ENCODE measurements around the gene SKI. TPM values are rescaled to one million over a fixed set of nuclear protein-coding genes. Genes with fewer than 3 reads are reported as not detected.

Gene SKI
- total and polyA plus RNA-seq, 2 of the 8 experiments (the other 6 are each of a cell fraction or from before 2014, with no cell fraction given) = 8.3 to 87.6 TPM

- CTCF ChIA-PET (ENCODE audit: partially characterized antibody) = interaction anchor here (0.9 to 2.0 kb wide), 3 partner anchors 10 to 52 kb away, joined by 3 to 6 read pairs (median 5); no protein-coding TSS in a partner anchor
- DNase-seq (ENCODE audit: low read depth in 1 of 2, low spot score in 2 of 2) = no peak
- POLR2A ChIA-PET (ENCODE audit: partially characterized antibody) = interaction anchor here (0.7 kb wide), 1 partner anchor 14 kb away, joined by 3 read pairs; no protein-coding TSS in a partner anchor
- TF ChIP-seq JUN (IDR thresholded peaks at IDR 0.05; ENCODE audit: low read depth, low read length) (no peak), ASH2L (IDR thresholded peaks at IDR 0.05; ENCODE audit: low read length) (no peak)
Measured at GRCh38 chr1:2323451-2323974, 95.4 kb downstream of the SKI start.

More at GRCh38 chr1:2323451-2323974, 95.4 kb downstream of the SKI start:
- Histone ChIP-seq H3K18ac (ENCODE audit: extremely low read depth, low read length) (no peak overlapping the region), H3K23me2 (ENCODE audit: low read depth, low read length) (no peaks in the 10 kb centered on the region; the same call in 1 of the 2 replicates), H4K91ac (replicated peaks; ENCODE audit: insufficient read length, low read length) (no peak overlapping the region), H2AFZ (ENCODE audit: low read length) (no peak overlapping the region), H3K9ac (replicated peaks in 1 of 4; ENCODE audit: extremely low read depth in 1 of 4, low read depth in 3 of 4, low read length in 3 of 4) (no peak overlapping the region), H4K8ac (ENCODE audit: extremely low read depth, insufficient read depth, low read length) (no peak overlapping the region), H4K20me1 (replicated peaks in 1 of 2; ENCODE audit: control insufficient read depth in 1 of 2, insufficient read depth in 2 of 2, low read length in 2 of 2) (no peaks in the 10 kb centered on the region), H3K79me1 (ENCODE audit: low read depth, low read length) (no peaks in the 10 kb centered on the region), H2BK5ac (ENCODE audit: low read depth, low read length) (no peak overlapping the region), H2BK15ac (ENCODE audit: low read length) (no peak overlapping the region), H3K79me2 (ENCODE audit: control insufficient read depth in 1 of 2, insufficient read depth in 2 of 2, low read length in 2 of 2) (no peaks in the 10 kb centered on the region), H3K36me3 (ENCODE audit: control insufficient read depth in 2 of 4, insufficient read depth in 4 of 4, low read length in 3 of 4) (no peaks in the 10 kb centered on the region), H3K4me1 (replicated peaks in 1 of 4; ENCODE audit: control insufficient read depth in 3 of 4, insufficient read depth in 4 of 4, low read length in 3 of 4) (peaks cover 0 to 9% (median 4%) of the 10 kb centered on the region in 4 experiments; a peak in 4 of 7 replicates), H2BK12ac (ENCODE audit: low read depth, low read length) (0 out of 2 replicates have a peak overlapping the region, but pooled peaks have one; percentile 9), H3K14ac (ENCODE audit: insufficient read length) (no peak overlapping the region), H4K5ac (ENCODE audit: insufficient read length, low read depth, low read length) (no peak overlapping the region), H2BK20ac (ENCODE audit: low read length) (no peak overlapping the region), H3K4ac (replicated peaks; ENCODE audit: insufficient read length, low read depth, low read length) (no peak overlapping the region), H3K9me3 (ENCODE audit: insufficient read depth in 2 of 2, low read depth in 1 of 2, low read length in 1 of 2) (no peaks in the 10 kb centered on the region), H3K23ac (ENCODE audit: insufficient read length) (no peak overlapping the region), H2AK5ac (ENCODE audit: low read depth, low read length) (no peak overlapping the region), H3K56ac (replicated peaks; ENCODE audit: insufficient read length, low read depth, low read length) (no peak overlapping the region), H3K4me3 (ENCODE audit: extremely low read depth in 1 of 4, insufficient read depth in 2 of 4, low read depth in 3 of 4, low read length in 4 of 4) (no peak overlapping the region), H3K4me2 (ENCODE audit: insufficient read depth in 1 of 2, low read depth in 2 of 2, low read length in 2 of 2) (no peak overlapping the region), H3K27me3 (replicated peaks in 1 of 4; ENCODE audit: control insufficient read depth in 3 of 4, extremely low read depth in 1 of 4, insufficient read depth in 3 of 4, low read length in 3 of 4) (no peaks in the 10 kb centered on the region; a peak in 1 of 7 replicates), H2BK120ac (replicated peaks; ENCODE audit: low read depth, low read length) (no peak overlapping the region), H3K27ac (ENCODE audit: low read depth, low read length) (no peak overlapping the region)
- 94% methylated on average over 13 of the region's 16 CpGs; no CpG with 5 or more reads in 1 of the 2 experiments for WGBS, 2 experiments (ENCODE audit: extremely low coverage in 1 of 2, insufficient coverage in 1 of 2, insufficient read length in 1 of 2, insufficient replicate concordance in 2 of 2, low coverage in 1 of 2, low lambda C conversion rate in 2 of 2, missing lambda C conversion rate in 1 of 2)
- FAIRE-seq = no peak

All from H1 (cell line).